Muscle of leg (tissue), 11 donors: ENCODE measurements around the gene POLR2J. TPM values are rescaled to one million over a fixed set of nuclear protein-coding genes. Genes with fewer than 3 reads are reported as not detected.

ENCODE experiments used
- DNase-seq: peaks from one replicate; pipeline ENCODE4 v3.0.0; 2013
- H3K27ac ChIP-seq: one replicate; pipeline ENCODE4 v1.5.1; 2013; ENCODE audit warnings: mild to moderate bottlenecking, low read length, control low read depth
- H3K27me3 ChIP-seq: one replicate; pipeline ENCODE4 v1.6.1; 2013; ENCODE audit warnings: low read length; ENCODE audit not compliant: control insufficient read depth, insufficient read depth
- H3K36me3 ChIP-seq: one replicate; pipeline ENCODE4 v1.6.1; 2013; ENCODE audit warnings: low read length; ENCODE audit not compliant: control insufficient read depth, insufficient read depth
- H3K4me1 ChIP-seq: one replicate; pipeline ENCODE4 v1.6.1; 2013; ENCODE audit warnings: low read length; ENCODE audit not compliant: control insufficient read depth, insufficient read depth
- H3K4me3 ChIP-seq: one replicate; pipeline ENCODE4 v1.5.1; 2013; ENCODE audit warnings: low read length, control low read depth
- H3K9me3 ChIP-seq: replicated peaks from 2 replicates; pipeline ENCODE4 v1.6.1; 2013; ENCODE audit warnings: low read depth, low read length; ENCODE audit not compliant: control insufficient read depth
- WGBS: methylation state at CpG from one replicate; pipeline ENCODE4 v1.1.5; 2013; ENCODE audit warnings: missing lambda C conversion rate; ENCODE audit not compliant: insufficient coverage; 5-methylcytosine and 5-hydroxymethylcytosine counted together
- polyA plus RNA-seq, 8 donors: library from polyadenylated mRNA; unstranded; fragments of 120-200 nt; gene quantifications; one replicate each; pipeline versions ENCODE4 v1.2.1 to v1.2.3, GENCODE V29; 2013; ENCODE audit warnings: inconsistent platforms in 1 of 8, low replicate concordance in 1 of 8; ENCODE audit not compliant: insufficient read length in 8 of 8, insufficient read depth in 1 of 8
- total RNA-seq: library from RNA; stranded (reverse); fragments of 120-200 nt; gene quantifications from one replicate; pipeline ENCODE4 v1.2.4, GENCODE V29; 2013

The POLR2J gene
- total and polyA plus RNA-seq, 9 donors, result 29.8 to 45.7 (median 34.9) TPM

- peak; percentile 39 for DNase-seq
- Histone ChIP-seq H3K9me3 (no peaks in the 10 kb centered on the region), H3K36me3 (peaks cover 56% of the 10 kb centered on the region), H3K4me1 (peaks cover 30% of the 10 kb centered on the region), H3K27ac (peak overlapping the region; percentile 85), H3K4me3 (no peak overlapping the region), H3K27me3 (no peaks in the 10 kb centered on the region)
- WGBS, result 84% methylated on average over 7 of the region's 16 CpGs
Measured at GRCh38 chr7:102426268-102427018, 52.3 kb downstream of the POLR2J start.

GRCh38 chr7:102425639-102426267 is 53.0 kb downstream of the POLR2J start:
- peak; percentile 52 for DNase-seq

GRCh38 chr7:102424787-102425218 is 53.9 kb downstream of the POLR2J start:
- peaks cover 65% of the 10 kb centered on the region for H3K36me3 ChIP-seq

More at GRCh38 chr7:102425639-102426267, 53.0 kb downstream of the POLR2J start:
- Histone ChIP-seq H3K36me3 (peaks cover 62% of the 10 kb centered on the region), H3K27ac (peak overlapping the region; percentile 85), H3K4me3 (no peak overlapping the region), H3K9me3 (no peaks in the 10 kb centered on the region), H3K4me1 (peaks cover 26% of the 10 kb centered on the region), H3K27me3 (no peaks in the 10 kb centered on the region)
- 73% methylated on average over 25 of the region's 25 CpGs for WGBS

GRCh38 chr7:102424129-102424551 is 54.6 kb downstream of the POLR2J start:
- Histone ChIP-seq H3K4me1 (peaks cover 26% of the 10 kb centered on the region), H3K27me3 (no peaks in the 10 kb centered on the region), H3K27ac (no peak overlapping the region), H3K4me3 (no peak overlapping the region), H3K36me3 (peaks cover 69% of the 10 kb centered on the region), H3K9me3 (no peaks in the 10 kb centered on the region)
- 66% methylated on average over 11 of the region's 12 CpGs for WGBS
- peak; percentile 40 for DNase-seq

More at GRCh38 chr7:102424787-102425218, 53.9 kb downstream of the POLR2J start:
- Histone ChIP-seq H3K27me3 (no peaks in the 10 kb centered on the region), H3K27ac (no peak overlapping the region), H3K4me1 (peaks cover 26% of the 10 kb centered on the region), H3K9me3 (no peaks in the 10 kb centered on the region), H3K4me3 (no peak overlapping the region)
- no peak for DNase-seq
- WGBS, result 74% methylated on average over 9 of the region's 13 CpGs

Other genes starting within 250 kb of the POLR2J start
- 4.4 TPM for gene SH2B2, start 192.1 kb downstream of the POLR2J start, total RNA-seq
- gene SH2B2, start 192.1 kb downstream of the POLR2J start, polyA plus RNA-seq, result 10 to 100 TPM in 6 of 8 donors, 1 to 10 TPM in 2; 8.7 to 16.4 (median 13.9) TPM
- gene SPDYE6, start 122.5 kb downstream of the POLR2J start, total RNA-seq, result not detected
- 1 to 10 TPM in 7 of 8 donors, under 1 TPM in 1; 0.85 to 4.9 (median 2.4) TPM for gene SPDYE6, start 122.5 kb downstream of the POLR2J start, polyA plus RNA-seq
- gene PRKRIP1, start 82.6 kb downstream of the POLR2J start, total RNA-seq, result 26.4 TPM
- gene PRKRIP1, start 82.6 kb downstream of the POLR2J start, polyA plus RNA-seq, result 10 to 100 TPM; 24.9 to 33.5 (median 29.4) TPM
- gene ORAI2, start 45.3 kb downstream of the POLR2J start, total RNA-seq, result 7.0 TPM
- gene ORAI2, start 45.3 kb downstream of the POLR2J start, polyA plus RNA-seq, result 10 to 100 TPM in 5 of 8 donors, 1 to 10 TPM in 3; 8.2 to 17.8 (median 11.8) TPM
- gene ALKBH4, start 14.1 kb downstream of the POLR2J start, total RNA-seq, result 12.1 TPM
- gene ALKBH4, start 14.1 kb downstream of the POLR2J start, polyA plus RNA-seq, result 10 to 100 TPM in 4 of 8 donors, 1 to 10 TPM in 4; 7.4 to 12.2 (median 9.6) TPM
- gene LRWD1, start 13.9 kb downstream of the POLR2J start, total RNA-seq, result 10.2 TPM
- 10 to 100 TPM; 11.2 to 14.5 (median 12.9) TPM for gene LRWD1, start 13.9 kb downstream of the POLR2J start, polyA plus RNA-seq
- 8.9 TPM for gene RASA4B, start 38.9 kb upstream of the POLR2J start, total RNA-seq
- 10 to 100 TPM in 7 of 8 donors, 1 to 10 TPM in 1; 7.1 to 26.7 (median 14.5) TPM for gene RASA4B, start 38.9 kb upstream of the POLR2J start, polyA plus RNA-seq
- 2.8 TPM for gene UPK3BL2, start 64.8 kb upstream of the POLR2J start, total RNA-seq
- 10 to 100 TPM in 4 of 8 donors, 1 to 10 TPM in 3, under 1 TPM in 1; 0.82 to 18.3 (median 9.5) TPM for gene UPK3BL2, start 64.8 kb upstream of the POLR2J start, polyA plus RNA-seq
- gene SPDYE2, start 72.3 kb upstream of the POLR2J start, total RNA-seq, result 0.04 TPM
- 10 to 100 TPM in 1 of 8 donors, 1 to 10 TPM in 6, under 1 TPM in 1; 0.70 to 13.6 (median 3.3) TPM for gene SPDYE2, start 72.3 kb upstream of the POLR2J start, polyA plus RNA-seq
- gene POLR2J3, start 93.7 kb upstream of the POLR2J start, total RNA-seq, result 19.8 TPM
- gene POLR2J3, start 93.7 kb upstream of the POLR2J start, polyA plus RNA-seq, result 10 to 100 TPM; 40.2 to 66.3 (median 55.7) TPM
- 13.7 TPM for gene RASA4, start 137.8 kb upstream of the POLR2J start, total RNA-seq
- gene RASA4, start 137.8 kb upstream of the POLR2J start, polyA plus RNA-seq, result 10 to 100 TPM; 19.3 to 48.2 (median 34.4) TPM
- 7.3 TPM for gene UPK3BL1, start 163.9 kb upstream of the POLR2J start, total RNA-seq
- 10 to 100 TPM in 4 of 8 donors, 1 to 10 TPM in 4; 2.2 to 35.0 (median 8.9) TPM for gene UPK3BL1, start 163.9 kb upstream of the POLR2J start, polyA plus RNA-seq
- gene SPDYE2B, start 171.4 kb upstream of the POLR2J start, total RNA-seq, result not detected
- 1 to 10 TPM in 4 of 8 donors, under 1 TPM in 4; 0.26 to 3.9 (median 1.0) TPM for gene SPDYE2B, start 171.4 kb upstream of the POLR2J start, polyA plus RNA-seq
- 3.3 TPM for gene POLR2J2, start 192.7 kb upstream of the POLR2J start, total RNA-seq
- 1 to 10 TPM in 3 of 8 donors, under 1 TPM in 4, not detected in 1; 0.25 to 2.3 (median 0.75) TPM for gene POLR2J2, start 192.7 kb upstream of the POLR2J start, polyA plus RNA-seq